ENCODE data around the gene C3orf22. TPM values are rescaled to one million over a fixed set of nuclear protein-coding genes. Genes with fewer than 3 reads are reported as not detected.

The C3orf22 gene
- total RNA-seq, 2 experiments from 2014 or later: not detected

- ChIA-PET CTCF (no interaction called here), POLR2A (no interaction called here)
- intact Hi-C loops (cut with DNase I, micrococcal nuclease): no loop called here
- no peak for TF ChIP-seq CTCF (IDR thresholded peaks at IDR 0.05)
- Histone ChIP-seq H3K36me3 (ENCODE audit: insufficient read depth, low read length) (no peaks in the 10 kb centered on the region), H3K4me1 (ENCODE audit: insufficient read depth, low read length) (no peaks in the 10 kb centered on the region), H3K27ac (ENCODE audit: low read depth in 1 of 2, low read length in 2 of 2) (no peak overlapping the region), H3K9me3 (ENCODE audit: control insufficient read depth in 1 of 2, insufficient read depth in 1 of 2, low read length in 2 of 2) (no peaks in the 10 kb centered on the region), H3K27me3 (ENCODE audit: control insufficient read depth in 1 of 2, insufficient read depth in 2 of 2, low read length in 2 of 2) (no peaks in the 10 kb centered on the region), H3K4me3 (ENCODE audit: low read length) (no peak overlapping the region)
- Mint-ChIP-seq H3K36me3 (ENCODE audit: low read depth) (no peaks in the 10 kb centered on the region), H3K9me3 (no peaks in the 10 kb centered on the region), H3K4me3 (no peak overlapping the region), H3K27ac (no peak overlapping the region), H3K27me3 (no peaks in the 10 kb centered on the region), H3K4me1 (ENCODE audit: low read depth) (no peaks in the 10 kb centered on the region)
- no peak for DNase-seq
- no peak for ATAC-seq (ENCODE audit: poor library complexity)
Measured at GRCh38 chr3:126510308-126510910, 48.3 kb downstream of the C3orf22 start.

DNA sequence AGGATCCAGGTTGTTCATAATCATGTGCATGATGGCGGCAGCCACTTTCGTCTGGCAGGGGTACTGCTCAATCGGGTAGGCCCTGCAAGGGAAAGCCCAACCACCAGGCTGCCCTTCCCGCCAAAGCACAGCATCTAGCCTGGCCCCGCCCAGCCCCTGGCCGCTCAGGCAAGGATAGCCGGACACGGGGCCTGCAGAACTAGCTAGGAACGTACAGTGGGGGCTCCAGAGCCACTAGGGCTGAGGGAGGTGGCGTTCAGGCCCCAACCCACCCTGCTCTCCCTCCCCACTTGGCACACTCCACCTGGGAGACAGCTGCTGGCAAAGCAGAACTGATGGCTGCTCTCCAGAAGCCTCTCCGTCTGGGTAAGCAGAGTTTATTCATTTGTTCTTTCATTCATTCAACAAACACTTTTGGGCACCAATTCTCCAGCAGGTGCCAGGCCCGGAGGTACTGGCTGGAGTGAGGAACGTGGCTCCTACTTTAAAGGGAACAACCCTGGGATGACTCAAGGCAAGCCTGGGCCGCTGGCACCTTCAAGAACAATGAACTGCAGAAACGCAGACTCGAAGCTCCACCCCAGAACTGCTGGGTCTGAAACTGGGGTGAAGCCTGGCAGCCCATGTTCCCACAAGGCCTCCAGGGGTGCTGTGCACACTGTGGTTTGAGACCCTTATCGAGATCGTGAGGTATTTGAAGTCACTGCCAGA is 49.0 kb downstream of the C3orf22 start:
- Histone ChIP-seq H3K36me3 (ENCODE audit: insufficient read depth, low read length) (no peaks in the 10 kb centered on the region), H3K27me3 (ENCODE audit: control insufficient read depth in 1 of 2, insufficient read depth in 2 of 2, low read length in 2 of 2) (peaks cover 0 to 3% of the 10 kb centered on the region in 2 experiments), H3K4me1 (ENCODE audit: insufficient read depth, low read length) (no peaks in the 10 kb centered on the region), H3K9me3 (ENCODE audit: control insufficient read depth in 1 of 2, insufficient read depth in 1 of 2, low read length in 2 of 2) (no peaks in the 10 kb centered on the region), H3K4me3 (ENCODE audit: low read length) (no peak overlapping the region), H3K27ac (ENCODE audit: low read depth in 1 of 2, low read length in 2 of 2) (no peak overlapping the region)
- DNase-seq: no peak
- ATAC-seq (ENCODE audit: poor library complexity): no peak
- Mint-ChIP-seq H3K4me3 (no peak overlapping the region), H3K27me3 (no peaks in the 10 kb centered on the region), H3K9me3 (no peaks in the 10 kb centered on the region), H3K4me1 (ENCODE audit: low read depth) (no peaks in the 10 kb centered on the region), H3K36me3 (ENCODE audit: low read depth) (no peaks in the 10 kb centered on the region), H3K27ac (no peak overlapping the region)
- ChIA-PET CTCF (no interaction called here), POLR2A (no interaction called here)
- intact Hi-C loops (cut with DNase I, micrococcal nuclease): no loop called here
- TF ChIP-seq CTCF (IDR thresholded peaks at IDR 0.05): no peak

- Histone ChIP-seq H3K9me3 (ENCODE audit: control insufficient read depth in 1 of 2, insufficient read depth in 1 of 2, low read length in 2 of 2) (no peaks in the 10 kb centered on the region), H3K4me3 (ENCODE audit: low read length) (no peak overlapping the region), H3K27me3 (ENCODE audit: control insufficient read depth in 1 of 2, insufficient read depth in 2 of 2, low read length in 2 of 2) (peaks cover 0 to 5% of the 10 kb centered on the region in 2 experiments), H3K4me1 (ENCODE audit: insufficient read depth, low read length) (no peaks in the 10 kb centered on the region), H3K27ac (ENCODE audit: low read depth in 1 of 2, low read length in 2 of 2) (no peak overlapping the region), H3K36me3 (ENCODE audit: insufficient read depth, low read length) (no peaks in the 10 kb centered on the region)
- intact Hi-C loops (cut with DNase I, micrococcal nuclease): no loop called here
- Mint-ChIP-seq H3K36me3 (ENCODE audit: low read depth) (no peaks in the 10 kb centered on the region), H3K27me3 (no peaks in the 10 kb centered on the region), H3K4me1 (ENCODE audit: low read depth) (no peaks in the 10 kb centered on the region), H3K4me3 (no peak overlapping the region), H3K27ac (no peak overlapping the region), H3K9me3 (no peaks in the 10 kb centered on the region)
- POLR2A ChIA-PET: no interaction called here
- CTCF ChIA-PET: no interaction called here
- TF ChIP-seq CTCF (IDR thresholded peaks at IDR 0.05): no peak
- no peak for ATAC-seq (ENCODE audit: poor library complexity)
- DNase-seq: no peak
Measured at GRCh38 chr3:126508564-126508964, 50.2 kb downstream of the C3orf22 start.

Data from CD4-positive, alpha-beta T cell (primary cell).